ENCODE results near the gene MRPS6. TPM values are rescaled to one million over a fixed set of nuclear protein-coding genes. Genes with fewer than 3 reads are reported as not detected.

The MRPS6 gene
- total RNA-seq, 1 donor from 2014 or later, result 14.2 TPM

DNA sequence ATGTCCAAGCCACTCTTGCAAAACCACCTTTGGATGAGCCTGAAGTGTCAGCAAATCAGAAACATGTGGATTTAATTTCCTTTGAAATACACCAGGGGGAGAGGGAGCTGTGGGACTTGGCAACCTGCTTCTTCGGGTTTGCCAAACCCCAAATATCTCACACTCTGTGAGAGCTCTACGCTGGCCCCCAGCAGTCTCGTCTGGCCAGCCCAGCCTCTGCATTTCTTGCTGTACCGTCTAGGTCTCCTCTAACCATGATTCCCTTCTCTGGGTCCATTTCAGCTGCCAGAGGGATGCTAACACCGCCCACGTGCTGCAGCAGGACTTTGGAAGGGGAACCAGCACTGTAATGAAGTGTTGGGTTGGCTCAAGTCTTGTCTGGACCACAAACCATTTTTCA lies 114.6 kb downstream of the MRPS6 start:
- FAIRE-seq, result no peak
- H3K36me3 ChIP-seq (ENCODE audit: control insufficient read depth, insufficient read depth, low read length), result no peaks in the 10 kb centered on the region
- H3K27me3 ChIP-seq (ENCODE audit: control insufficient read depth, insufficient read depth, low read length), result no peaks in the 10 kb centered on the region
- H3K4me3 ChIP-seq (ENCODE audit: low read depth, low read length), result no peak overlapping the region
- no peak for DNase-seq (ENCODE audit: low read depth)
- TF ChIP-seq, protein P1, sequence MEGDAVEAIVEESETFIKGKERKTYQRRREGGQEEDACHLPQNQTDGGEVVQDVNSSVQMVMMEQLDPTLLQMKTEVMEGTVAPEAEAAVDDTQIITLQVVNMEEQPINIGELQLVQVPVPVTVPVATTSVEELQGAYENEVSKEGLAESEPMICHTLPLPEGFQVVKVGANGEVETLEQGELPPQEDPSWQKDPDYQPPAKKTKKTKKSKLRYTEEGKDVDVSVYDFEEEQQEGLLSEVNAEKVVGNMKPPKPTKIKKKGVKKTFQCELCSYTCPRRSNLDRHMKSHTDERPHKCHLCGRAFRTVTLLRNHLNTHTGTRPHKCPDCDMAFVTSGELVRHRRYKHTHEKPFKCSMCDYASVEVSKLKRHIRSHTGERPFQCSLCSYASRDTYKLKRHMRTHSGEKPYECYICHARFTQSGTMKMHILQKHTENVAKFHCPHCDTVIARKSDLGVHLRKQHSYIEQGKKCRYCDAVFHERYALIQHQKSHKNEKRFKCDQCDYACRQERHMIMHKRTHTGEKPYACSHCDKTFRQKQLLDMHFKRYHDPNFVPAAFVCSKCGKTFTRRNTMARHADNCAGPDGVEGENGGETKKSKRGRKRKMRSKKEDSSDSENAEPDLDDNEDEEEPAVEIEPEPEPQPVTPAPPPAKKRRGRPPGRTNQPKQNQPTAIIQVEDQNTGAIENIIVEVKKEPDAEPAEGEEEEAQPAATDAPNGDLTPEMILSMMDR (IDR thresholded peaks at IDR 0.05; ENCODE audit: insufficient read depth, low read length, severe bottlenecking), result no peak

DNA sequence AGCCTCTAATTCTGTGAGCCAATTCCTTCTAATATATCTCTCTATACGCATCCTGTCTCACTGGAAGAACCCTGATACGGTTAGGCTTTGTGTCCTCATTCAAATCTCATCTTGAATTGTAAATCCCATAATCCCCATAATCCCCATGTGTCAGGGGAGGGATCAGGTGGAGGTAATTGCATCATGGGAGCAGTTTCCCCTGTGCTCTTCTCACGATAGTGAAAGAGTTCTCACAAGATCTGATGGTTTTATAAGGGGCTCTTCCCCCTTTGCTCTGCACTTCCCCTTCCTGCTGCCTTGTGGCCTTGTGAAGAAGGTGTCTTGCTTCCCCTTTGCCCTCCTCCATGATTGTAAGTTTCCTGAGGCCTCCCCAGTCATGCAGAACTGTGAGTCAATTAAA lies 116.1 kb downstream of the MRPS6 start:
- FAIRE-seq, result no peak
- H3K36me3 ChIP-seq (ENCODE audit: control insufficient read depth, insufficient read depth, low read length), result no peaks in the 10 kb centered on the region
- H3K27me3 ChIP-seq (ENCODE audit: control insufficient read depth, insufficient read depth, low read length), result no peaks in the 10 kb centered on the region
- H3K4me3 ChIP-seq (ENCODE audit: low read depth, low read length), result no peak overlapping the region
- TF ChIP-seq, protein P1 (IDR thresholded peaks at IDR 0.05; ENCODE audit: insufficient read depth, low read length, severe bottlenecking), result no peak
- no peak for DNase-seq (ENCODE audit: low read depth)

DNA sequence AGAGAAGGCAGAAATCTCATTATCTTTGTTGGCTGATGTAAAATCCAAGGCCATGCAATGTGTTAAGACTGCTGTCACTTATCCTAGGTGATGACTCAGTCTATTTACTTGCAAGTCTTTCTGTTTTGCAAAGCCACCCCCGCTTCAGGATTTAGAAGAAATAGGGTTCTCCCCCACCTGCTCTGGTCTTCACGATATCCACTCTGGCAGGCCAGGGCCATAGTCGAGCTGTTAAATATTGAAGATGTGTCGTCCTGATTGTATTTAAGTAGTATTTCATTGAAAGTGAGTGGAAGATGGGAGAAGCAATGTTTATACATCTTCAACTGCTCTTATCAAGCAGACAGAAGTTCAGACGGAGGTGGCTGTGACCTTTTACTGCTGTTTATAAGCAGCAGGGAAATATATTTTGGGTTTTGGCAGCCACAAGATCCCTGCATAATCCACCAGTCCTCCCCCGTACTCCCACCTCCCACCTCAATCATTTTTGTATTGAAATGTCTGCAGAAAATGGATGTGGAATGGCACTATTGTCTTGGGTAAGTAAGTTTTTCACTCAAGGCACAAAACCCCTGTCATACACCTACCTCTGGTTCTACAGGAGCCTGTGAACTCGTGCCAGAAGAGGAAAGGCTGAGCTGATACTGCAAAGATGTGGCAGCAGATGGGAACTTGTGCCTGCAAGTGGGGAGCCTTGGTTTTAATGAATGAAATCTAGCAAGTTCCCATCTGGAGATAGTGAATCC lies 117.4 kb downstream of the MRPS6 start:
- Histone ChIP-seq H3K27me3 (ENCODE audit: control insufficient read depth, insufficient read depth, low read length) (no peaks in the 10 kb centered on the region), H3K36me3 (ENCODE audit: control insufficient read depth, insufficient read depth, low read length) (no peaks in the 10 kb centered on the region), H3K4me3 (ENCODE audit: low read depth, low read length) (no peak overlapping the region)
- no peak for FAIRE-seq
- TF ChIP-seq, protein P1 (IDR thresholded peaks at IDR 0.05; ENCODE audit: insufficient read depth, low read length, severe bottlenecking), result no peak
- no peak for DNase-seq (ENCODE audit: low read depth)

DNA sequence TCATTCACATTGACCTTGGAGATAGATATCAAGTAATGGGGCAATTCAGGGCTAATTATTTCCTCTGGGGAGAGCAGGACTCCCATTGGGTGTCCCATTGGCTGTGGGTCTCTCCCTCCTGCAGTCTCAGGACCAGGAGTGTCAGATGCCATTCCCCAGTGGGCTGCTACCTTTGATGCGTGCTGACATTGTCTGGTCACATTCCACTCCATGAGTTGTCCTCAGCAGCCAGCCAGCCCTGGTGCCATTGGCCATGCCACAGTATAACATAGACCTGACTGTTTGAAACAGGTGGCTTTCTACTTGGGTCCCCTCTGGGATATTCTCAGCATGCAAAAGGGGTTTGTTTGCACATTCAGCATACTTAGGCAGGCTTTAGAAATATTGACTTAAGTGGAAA lies 118.5 kb downstream of the MRPS6 start:
- DNase-seq (ENCODE audit: low read depth) (no peak), FAIRE-seq (no peak)
- H3K36me3 ChIP-seq (ENCODE audit: control insufficient read depth, insufficient read depth, low read length), result no peaks in the 10 kb centered on the region
- H3K4me3 ChIP-seq (ENCODE audit: low read depth, low read length), result no peak overlapping the region
- H3K27me3 ChIP-seq (ENCODE audit: control insufficient read depth, insufficient read depth, low read length), result no peaks in the 10 kb centered on the region
- TF ChIP-seq, protein P1 (IDR thresholded peaks at IDR 0.05; ENCODE audit: insufficient read depth, low read length, severe bottlenecking), result no peak

Other genes with a start within 250 kb of the MRPS6 start
- 160 and 341 TPM in 2 replicates for gene ATP5PO, start 157.8 kb upstream of the MRPS6 start, total RNA-seq
- 24.1 and 34.0 TPM in 2 replicates for gene SLC5A3, start within 50 bp of the MRPS6 start, total RNA-seq